Activated CD8-positive, alpha-beta memory T cell treated with anti-CD3 and anti-CD28 coated beads, Interleukin-2, amount 50 U/mL, for 24 hours (primary cell): ENCODE data around the gene HS3ST1.

ENCODE experiments used
- DNase-seq: peaks from one replicate; pipeline ENCODE4 v3.0.0-alpha.2; 2020; ENCODE audit errors: extremely low read depth

Gene HS3ST1

DNA sequence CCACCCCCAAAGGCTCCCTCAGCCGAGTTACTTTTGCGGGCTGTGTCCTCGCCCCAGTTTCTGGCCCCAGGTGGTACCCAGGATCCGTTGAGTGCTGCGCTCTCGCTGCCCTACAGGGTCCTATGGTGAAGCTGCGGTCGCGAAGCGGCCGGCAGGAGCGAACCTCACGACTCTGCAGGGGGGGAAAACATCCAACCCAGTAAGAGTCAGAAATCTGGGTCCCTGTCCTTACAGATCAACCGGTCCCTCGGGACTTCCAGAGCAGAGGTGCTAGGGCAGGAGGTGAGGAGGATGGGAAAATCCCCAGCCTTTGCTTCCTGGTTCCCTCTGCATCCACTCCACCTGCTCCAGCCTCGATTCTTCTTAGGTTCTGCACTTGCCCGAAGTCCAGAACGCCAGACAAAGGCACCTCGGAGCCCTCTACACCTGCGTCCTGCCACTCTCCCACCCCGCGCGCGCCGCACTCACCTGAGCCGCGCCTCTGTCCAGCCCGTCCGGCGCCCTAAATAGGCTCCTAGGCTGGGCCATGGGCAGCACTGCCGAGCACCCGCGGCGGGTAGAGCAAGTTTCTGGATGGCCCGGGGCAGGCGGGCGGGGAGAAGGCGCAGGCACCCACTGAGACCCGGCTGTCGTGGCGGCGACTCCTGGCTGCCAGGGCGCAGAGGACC lies at the start of gene HS3ST1:
TSS of gene HS3ST1 (minus strand) at position 664 of the 668 bp plus-strand sequence. CDS start 28,889 bp downstream, outside the sequence.
- DNase-seq, result no peak

DNA sequence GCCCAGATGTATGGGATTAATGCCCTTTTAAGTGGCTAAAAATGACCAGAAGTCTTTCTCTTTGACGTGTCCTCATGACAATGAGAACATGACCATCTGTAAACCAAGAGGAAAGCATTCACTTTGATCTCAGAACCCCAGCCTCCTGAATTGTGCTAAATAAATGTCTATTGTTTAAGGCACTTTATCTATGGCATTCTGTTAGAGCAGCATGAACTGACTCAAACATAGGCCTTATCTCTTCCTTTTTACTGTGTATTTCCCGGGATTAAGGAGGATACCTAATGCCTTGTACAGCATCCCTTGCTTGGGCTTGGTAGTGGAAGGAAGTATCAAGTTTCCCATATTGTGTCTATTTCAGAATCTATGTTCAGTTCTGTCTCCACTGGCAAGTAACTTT lies 47.2 kb upstream of the HS3ST1 start:
- DNase-seq, result no peak

DNA sequence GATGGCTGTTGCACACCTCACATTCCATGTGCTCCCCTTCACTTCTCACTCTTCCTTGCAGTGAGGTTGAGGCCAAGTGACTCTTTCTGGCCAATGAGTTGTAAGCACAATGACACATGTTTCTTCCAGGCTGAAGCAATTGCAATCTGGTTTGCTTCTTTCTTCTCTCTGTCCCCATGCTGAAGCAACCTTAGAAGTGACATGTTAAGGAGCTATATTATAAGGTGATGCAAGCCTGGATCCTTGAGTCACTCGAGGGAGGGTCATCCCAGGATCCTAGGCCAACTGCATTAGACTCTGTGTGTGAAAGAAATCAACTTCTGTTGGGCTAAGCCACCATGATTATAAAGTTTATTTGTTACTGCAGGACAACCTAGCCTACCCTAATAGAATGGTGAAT lies 45.5 kb upstream of the HS3ST1 start:
- no peak for DNase-seq

DNA sequence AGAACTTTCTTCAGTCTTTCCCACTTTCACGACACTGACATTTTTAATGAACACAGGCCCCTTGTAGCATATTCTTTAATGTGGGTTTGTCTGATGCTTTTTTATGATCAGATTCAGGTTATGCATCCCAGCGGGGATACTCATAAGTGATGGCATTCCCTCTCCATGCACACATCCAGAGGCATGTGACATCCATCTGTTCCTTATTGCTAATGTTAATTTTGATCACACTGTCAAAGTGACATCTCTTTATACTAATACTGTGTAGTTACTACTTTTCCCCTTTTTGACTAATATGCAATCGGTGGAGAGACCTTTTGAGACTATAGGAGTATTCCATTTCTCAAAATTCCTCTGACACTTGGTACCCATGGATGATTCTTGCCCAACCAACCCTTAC lies 43.8 kb upstream of the HS3ST1 start:
- no peak for DNase-seq

DNA sequence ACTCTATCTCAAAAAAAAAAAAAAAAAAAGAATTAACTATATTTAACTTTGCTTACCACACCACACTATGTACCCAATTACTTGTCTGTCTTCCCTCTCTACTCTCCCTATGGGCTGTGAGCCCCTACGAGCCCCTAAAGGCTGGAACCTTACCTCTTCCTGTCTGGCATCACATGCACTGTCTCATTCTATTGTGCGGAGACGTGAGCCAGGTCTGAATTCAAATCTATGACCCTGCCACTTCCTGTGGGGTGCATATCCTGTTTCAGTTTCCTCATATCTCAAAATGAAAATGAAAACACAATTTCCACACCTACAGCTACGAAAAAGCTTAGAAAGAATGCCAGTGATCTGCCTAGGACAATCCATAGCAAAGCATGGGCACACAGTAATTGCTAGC lies 42.9 kb upstream of the HS3ST1 start:
- no peak for DNase-seq

DNA sequence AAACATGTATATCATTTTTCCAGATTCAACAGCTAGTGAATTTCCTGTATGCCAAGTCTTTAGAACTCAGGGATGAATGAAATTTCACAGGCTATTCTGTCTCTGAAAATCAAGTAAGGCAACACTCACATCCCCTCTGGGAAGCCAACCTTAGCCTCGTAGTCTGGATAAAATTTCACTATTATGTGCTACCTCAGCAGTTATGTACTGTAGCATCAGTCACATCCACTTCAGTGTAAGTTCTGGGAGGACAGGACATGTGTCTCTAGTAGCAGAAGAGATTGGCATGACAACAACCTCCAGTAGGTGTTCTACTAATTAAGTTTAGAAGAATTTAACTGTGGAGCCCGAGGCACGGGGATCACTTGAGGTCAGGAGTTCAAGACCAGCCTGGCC lies 42.4 kb upstream of the HS3ST1 start:
- DNase-seq, result no peak

DNA sequence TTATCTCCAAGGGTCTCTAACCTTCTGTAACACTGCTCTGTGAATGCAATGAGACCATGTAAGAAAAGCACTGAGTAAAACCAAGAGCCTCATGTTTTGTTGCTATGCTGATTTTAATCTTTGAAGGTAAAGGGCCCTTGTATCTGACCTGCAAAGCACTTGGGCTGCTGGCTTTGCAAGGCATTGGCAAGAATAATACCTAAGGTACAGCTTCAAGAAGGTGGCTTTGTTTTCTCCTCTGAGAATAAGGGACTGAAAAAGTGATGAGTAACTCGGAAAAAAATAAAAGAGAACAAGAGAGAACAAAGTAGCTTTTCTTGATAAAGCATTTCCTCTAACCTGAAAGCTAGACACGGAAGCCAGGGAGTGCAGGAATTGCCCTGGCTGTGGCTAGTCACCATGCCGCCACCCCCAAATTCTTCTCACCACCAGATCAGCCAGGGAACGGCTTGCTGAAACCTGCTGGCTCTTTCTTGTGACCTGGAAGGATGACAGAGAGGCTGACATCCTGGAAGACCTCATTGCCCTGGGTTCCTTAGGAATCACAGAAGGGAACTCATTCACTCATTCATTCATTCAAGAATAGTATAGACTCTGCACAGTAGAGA lies 41.8 kb upstream of the HS3ST1 start:
- no peak for DNase-seq

DNA sequence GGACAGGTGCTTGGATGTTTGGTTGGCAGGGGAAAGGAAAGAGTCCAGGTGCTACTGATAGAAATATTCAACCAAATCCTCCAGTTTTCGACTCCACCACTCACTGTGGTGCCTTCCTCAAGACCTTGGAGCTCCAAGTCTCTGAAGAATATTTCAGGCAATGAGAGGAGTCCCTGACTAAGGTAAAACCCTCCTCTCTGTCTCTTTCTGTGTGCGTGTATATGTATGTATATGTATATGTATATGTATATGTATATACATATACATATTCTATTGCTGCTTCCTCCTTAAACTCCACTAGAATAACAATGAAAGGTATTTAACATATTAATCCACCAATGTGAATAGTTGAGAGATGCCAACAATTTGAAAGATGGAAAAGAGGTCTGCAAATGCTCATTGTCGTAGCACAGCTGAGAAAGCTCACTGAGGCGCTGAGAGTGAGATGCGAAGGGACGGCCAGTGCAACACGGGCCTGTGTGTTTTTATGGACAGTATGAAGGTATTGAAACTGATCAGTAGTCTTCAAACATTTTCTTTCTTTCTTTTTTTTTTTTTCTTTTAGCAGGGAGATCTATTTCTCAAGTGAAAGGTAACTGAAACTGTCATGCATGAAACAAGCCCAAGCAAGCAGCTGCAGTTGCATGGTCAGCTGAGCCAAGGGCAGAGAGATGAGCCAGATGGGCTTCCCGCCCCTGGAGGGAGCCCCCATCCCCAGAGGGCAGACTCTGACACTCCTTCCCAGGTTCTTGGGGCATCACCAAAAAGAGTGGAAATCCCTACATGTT lies 41.1 kb upstream of the HS3ST1 start:
- DNase-seq, result no peak

DNA sequence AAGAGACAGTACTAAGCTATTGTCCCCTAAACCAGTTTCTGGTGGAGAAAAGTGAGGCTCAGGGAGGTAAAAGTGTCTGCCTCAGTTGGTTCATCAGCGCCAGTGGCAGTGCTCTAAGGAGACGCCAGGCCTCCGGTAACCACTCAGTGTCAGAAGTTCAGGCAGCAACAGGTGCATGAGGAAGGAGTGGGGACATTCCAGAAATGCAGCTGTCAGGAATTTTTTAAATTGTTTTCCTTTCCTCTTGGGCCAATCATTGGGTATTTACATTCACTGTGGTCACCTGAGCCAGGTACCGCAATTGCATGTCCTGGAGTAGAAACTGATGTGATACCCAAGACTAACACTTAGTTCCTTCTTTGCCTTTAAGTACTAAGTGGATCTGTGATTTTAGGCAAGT lies 40.2 kb upstream of the HS3ST1 start:
- DNase-seq, result no peak

DNA sequence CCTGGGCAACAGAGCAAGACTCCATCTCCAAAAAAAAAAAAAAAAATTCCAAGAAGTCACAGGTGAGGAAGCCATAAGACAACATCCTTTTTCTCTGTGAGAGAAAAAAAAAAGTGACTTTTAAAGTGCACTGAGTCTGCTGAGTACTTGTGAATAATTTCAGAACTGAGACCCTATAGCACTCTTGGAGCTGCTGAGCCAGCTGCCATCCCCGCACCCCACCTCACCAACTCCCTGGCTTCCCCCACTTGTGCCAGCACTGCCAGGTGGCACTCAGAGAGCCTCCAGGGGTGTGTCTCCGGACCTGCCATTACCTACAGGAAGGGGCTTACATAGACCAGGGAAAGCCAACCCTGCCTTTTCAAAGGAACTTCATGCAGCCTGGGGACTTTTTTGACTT lies 39.2 kb upstream of the HS3ST1 start:
- DNase-seq, result no peak

DNA sequence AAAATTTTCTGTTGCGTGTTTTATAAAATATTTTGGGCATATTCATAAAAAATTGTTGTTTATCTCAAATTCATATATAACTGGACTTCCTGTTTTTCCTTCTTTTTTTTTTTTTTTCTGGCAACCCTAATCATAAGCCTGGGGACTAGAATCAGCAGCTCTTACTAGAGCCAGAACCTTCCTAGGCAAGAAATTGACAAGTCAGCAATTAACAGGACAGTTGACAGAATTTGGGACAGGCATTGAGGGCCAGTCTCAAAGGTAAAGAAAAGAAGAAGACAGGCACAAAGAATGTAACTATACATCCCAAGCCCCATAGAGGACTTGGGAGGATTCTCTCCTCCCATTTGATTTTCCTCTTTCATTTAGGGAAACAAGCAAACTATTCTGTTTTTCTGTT lies 35.0 kb upstream of the HS3ST1 start:
- DNase-seq, result no peak

DNA sequence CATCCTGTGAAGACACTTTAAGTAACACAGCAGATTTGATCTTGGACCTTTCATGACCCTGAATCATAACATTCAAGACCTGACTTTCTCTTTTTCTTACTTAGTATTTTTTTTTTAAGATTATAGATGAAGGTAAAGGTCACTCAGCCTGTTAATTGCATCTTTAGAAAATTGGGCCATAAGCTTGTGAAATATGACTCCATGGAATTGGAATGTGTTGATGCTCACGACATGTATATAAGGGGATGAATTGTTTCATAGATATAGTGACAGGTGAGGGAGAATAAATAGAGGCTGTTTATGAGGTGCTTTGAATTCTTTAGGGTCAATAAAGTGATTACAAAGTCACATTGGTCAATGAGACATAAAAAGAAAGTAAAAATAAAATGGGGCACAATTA lies 27.7 kb upstream of the HS3ST1 start:
- no peak for DNase-seq

DNA sequence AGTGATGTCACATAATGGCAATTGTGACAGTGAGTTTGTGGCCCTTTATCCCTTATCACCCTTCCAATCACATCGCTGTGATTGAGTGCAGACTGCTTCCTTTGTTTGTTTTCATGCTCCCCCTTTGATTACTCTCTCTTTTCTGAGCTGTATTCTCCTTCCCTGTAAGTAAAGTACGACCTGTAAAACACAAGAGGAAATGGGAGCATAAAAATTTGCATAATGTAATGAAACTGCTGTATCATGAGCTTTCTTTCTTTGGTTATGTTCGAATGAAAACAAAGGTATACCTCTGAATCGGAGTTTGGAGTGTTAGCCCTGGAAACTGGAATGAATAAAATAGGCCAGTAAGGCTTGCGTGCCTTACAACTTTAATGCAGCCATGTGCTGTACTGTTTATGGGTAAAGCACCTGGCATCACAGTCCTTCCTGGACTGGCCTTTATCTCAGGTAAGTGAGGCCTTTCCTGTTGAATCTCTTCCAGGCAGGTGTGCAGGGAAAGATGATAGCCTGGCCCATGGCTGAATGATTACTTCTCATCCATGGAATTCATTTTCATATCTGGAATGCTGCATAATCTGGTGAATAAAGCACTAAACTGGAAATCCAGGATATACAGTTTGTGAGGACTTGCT lies 26.6 kb upstream of the HS3ST1 start:
- DNase-seq, result no peak

DNA sequence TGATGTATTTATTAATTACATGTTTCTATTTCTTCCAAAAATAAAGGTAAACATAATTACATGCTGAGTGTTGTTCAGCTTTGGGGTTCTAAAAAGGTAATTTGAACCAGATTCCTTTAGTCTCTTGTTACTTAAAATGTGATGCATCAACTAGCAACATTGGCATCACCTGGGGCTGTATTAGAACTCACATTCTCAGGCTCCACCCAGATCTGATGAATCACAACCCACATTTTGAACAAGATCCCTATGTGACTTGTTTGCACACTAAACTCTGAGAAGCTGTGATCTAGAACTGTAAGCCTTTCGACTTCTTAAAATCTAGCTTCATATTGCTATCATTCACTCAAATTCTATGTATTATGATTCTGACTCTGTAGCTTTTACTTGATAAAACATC lies 23.0 kb upstream of the HS3ST1 start:
- DNase-seq, result no peak

DNA sequence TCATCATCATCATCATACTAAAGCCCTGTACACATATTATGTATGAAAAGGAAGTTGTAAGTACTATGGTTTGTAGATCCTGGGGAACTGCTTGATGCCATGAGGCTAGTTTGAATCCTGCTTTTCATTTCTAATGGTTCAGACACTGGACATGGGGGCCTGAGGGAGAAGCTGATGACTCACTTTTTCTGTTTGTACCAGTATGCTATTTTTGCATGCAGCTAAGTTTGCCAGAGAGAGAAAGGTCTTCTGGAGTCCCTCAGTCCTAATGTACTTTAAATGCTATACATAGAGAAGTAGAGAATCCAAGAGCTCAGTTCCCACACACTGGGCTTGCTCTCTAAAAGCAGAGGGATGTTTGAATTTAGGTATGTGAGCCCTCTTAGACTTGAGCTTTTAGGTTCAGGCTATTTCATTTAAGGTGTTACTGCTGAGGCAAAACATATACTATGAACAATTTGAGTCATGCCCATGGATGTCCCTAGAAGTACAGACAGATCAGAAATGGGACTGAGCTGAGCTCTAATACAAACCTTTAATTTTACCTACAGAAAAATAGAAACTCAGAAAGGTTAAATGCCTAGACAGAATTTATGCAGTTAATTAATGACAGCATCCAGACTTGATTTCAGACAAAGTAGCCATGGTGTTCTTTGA lies 17.6 kb upstream of the HS3ST1 start:
- no peak for DNase-seq

DNA sequence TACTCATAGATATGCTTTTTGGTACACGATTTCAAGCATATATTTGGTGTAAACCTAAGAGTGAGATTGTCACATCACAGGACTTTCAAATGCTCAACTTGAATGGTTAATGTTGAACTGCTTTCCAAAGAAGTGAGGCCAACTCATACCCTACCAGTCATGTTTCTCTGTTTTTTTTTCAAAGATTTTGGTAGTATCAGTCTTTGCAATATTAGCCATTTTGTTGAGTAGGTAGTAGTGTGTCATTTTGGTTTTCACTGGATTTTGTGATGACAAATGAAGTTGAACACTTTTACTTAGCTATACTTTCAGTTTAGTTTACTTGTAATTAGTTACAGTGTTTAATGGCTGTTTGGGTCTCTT lies 12.5 kb upstream of the HS3ST1 start:
- DNase-seq, result no peak

DNA sequence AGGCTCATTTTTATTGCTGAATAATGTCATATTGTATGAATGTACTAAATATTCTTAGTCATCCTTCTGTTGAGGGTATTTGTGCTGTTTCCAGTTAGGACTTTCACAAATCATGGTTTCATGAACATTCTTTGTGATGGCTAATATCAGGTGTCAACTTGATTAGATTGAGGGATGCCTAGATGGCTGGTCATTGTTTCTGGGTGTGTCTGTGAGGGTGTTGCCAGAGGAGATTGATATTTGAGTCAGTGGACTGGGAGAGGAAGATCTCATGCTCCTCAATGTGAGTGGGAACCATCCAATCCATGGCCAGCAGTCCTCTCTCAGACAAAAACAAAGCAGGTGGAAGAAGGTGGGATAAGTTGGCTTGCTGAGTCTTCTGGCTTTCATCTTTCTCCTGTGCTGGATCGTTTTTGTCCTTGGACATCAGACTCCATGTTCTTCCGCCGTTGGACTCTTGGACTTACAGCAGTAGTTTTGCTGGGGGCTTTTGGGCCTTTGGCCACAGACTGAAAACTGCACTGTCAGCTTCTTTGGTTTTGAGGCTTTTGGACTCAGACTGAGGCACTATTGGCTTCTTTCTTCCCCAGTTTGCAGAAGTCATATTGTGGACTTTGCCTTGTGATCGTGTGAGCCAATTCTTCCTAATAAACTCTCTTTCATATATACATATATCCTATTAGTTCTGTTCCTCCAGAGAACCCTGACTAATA lies 11.9 kb upstream of the HS3ST1 start:
- DNase-seq, result no peak

DNA sequence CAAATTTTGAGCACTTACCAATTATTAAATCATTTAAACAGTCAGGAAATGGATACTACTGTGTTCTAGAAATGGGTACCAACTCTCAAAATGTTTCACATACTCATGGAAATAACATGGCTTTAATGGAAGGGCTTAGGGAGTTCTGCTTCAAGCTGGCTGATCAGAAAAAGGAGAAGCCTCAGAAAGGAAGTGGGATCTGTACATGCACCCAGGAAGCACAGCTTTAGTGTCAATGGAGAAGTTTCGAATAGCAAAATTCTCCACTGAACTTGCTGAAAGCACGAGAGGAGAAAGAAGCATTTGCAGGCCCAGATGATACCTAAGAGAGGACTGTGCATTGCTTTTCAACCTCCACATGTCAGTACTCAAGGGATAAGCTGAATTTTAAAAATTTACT lies 11.1 kb upstream of the HS3ST1 start:
- no peak for DNase-seq

DNA sequence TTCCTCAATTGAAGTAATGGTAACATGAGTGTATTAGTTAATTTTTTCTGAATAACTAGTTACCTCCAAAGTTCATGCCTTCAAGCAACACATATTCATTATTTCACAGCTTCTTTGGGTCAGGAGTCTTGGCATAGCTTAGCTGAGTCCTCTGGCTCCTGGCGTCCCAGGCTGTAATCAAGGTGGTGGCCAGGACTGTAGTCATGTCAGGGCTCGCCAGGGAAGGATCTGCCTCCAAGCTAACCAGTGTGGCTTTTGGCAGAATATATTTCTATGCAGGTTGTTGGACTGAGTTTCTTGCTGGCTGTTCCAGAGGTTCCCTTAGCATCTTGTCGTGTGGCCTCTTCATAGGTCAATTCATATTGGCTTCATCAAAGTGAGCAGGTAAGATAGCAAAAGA lies 10.0 kb upstream of the HS3ST1 start:
- no peak for DNase-seq

DNA sequence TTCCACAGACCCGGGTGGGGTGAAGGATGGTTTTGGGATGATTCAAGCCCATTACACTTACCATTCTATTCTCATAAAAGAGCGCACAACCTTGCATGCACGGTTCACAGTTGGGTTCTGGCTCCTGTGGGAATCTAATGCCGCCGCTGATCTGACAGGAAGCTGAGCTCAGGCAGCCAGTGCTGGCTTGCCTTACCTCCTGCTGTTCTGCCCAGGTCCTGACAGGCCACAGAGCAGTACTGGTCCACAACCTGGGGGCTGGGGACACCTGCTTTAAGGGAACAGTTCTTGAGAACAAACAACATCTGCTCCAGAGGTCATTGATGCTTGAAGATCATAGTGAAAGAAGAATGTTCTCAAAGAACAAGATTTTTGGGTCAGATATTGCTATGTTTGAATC lies 8.0 kb upstream of the HS3ST1 start:
- no peak for DNase-seq

DNA sequence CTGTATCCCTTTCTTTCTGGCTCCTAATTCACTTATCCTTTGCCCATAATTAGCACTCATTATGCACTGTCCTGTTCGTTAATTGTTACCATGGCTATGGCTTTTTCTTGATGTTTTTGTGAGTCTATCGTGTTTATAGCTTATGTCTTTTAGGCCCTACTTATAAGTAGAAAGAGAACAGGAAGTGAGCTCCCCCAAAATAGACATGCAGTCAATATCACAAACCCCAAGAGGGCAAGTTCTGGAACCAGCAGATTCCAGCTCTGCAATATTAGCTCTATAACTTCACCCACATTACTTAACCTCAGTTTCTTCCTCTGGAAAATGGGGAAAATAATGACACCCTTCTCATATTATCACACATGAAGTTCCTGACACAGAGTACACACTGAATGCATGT lies 7.4 kb upstream of the HS3ST1 start:
- DNase-seq, result no peak

DNA sequence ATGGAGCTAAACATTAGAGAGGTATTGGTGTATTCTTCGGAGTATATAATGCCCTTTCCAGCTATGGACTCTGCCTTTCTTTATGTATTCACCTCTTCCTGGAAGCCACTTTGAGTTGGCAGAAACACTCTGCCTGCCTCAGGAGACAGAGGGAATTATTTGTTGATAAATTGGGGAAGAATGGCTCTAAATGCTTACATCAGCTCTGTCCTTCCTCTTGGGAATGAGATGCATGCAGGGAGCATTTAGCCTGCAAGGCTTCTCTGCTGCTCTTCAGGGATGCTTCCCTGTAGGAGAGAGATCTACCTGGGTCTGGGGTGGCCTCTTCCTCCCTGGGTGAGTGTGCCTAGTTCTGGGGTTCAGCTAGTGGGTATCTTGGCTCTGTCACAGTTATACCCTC lies 6.9 kb upstream of the HS3ST1 start:
- DNase-seq, result no peak
